Mesothelial cell of epicardium (in vitro differentiated cells): ENCODE measurements around the gene TAF1. TPM values are rescaled to one million over a fixed set of nuclear protein-coding genes. Genes with fewer than 3 reads are reported as not detected.

ENCODE experiments used
- DNase-seq, 2 experiments: peaks; one replicate each; pipeline ENCODE4 v3.0.0; 2021; ENCODE audit warnings: low spot score in 2 of 2; ENCODE audit not compliant: unreplicated experiment in 2 of 2
- H3K27ac Mint-ChIP-seq: 2 replicates; pipeline ENCODE4 v1.8.0; 2021; ENCODE audit warnings: mixed read lengths
- H3K27me3 Mint-ChIP-seq: 2 replicates; pipeline ENCODE4 v1.8.0; 2021; ENCODE audit warnings: low read depth, mixed read lengths
- H3K36me3 Mint-ChIP-seq: 2 replicates; pipeline ENCODE4 v1.8.0; 2021; ENCODE audit warnings: mixed read lengths
- H3K4me1 Mint-ChIP-seq: 2 replicates; pipeline ENCODE4 v1.8.0; 2021; ENCODE audit warnings: mixed read lengths
- H3K4me3 Mint-ChIP-seq: 2 replicates; pipeline ENCODE4 v1.8.0; 2021; ENCODE audit warnings: mild to moderate bottlenecking, moderate library complexity, mixed read lengths
- H3K9me3 Mint-ChIP-seq: 2 replicates; pipeline ENCODE4 v1.8.0; 2021; ENCODE audit warnings: mixed read lengths
- CTCF ChIP-seq: fragments of 200-600 bp; sonication (generic); IDR thresholded peaks from one replicate; pipeline ENCODE4 v1.5.0; 2021; ENCODE audit warnings: antibody characterized with exemption; ENCODE audit not compliant: unreplicated experiment
- total RNA-seq: library from RNA; stranded (reverse); gene quantifications from 3 replicates; pipeline ENCODE4 v1.2.1, GENCODE V29; 2021

The TAF1 gene
- total RNA-seq, 1 donor from 2014 or later, result 48.0 TPM

- peaks cover 3% of the 10 kb centered on the region for H3K4me1 Mint-ChIP-seq
- no peak overlapping the region for H3K4me3 Mint-ChIP-seq
- no peak overlapping the region for H3K27ac Mint-ChIP-seq
- DNase-seq, result no peak
- H3K36me3 Mint-ChIP-seq, result peaks cover 21% of the 10 kb centered on the region
- H3K9me3 Mint-ChIP-seq, result peaks cover 22% of the 10 kb centered on the region
- H3K27me3 Mint-ChIP-seq, result no peaks in the 10 kb centered on the region
- no peak for TF ChIP-seq CTCF
Observed at GRCh38 chrX:71466979-71467523, 100.9 kb downstream of the TAF1 start.

GRCh38 chrX:71475785-71476540 lies 109.8 kb downstream of the TAF1 start:
- H3K36me3 Mint-ChIP-seq, result peaks cover 6% of the 10 kb centered on the region
- no peaks in the 10 kb centered on the region for H3K27me3 Mint-ChIP-seq
- TF ChIP-seq CTCF, result no peak
- no peak overlapping the region for H3K4me3 Mint-ChIP-seq
- H3K27ac Mint-ChIP-seq, result no peak overlapping the region
- DNase-seq, result no peak
- peaks cover 32% of the 10 kb centered on the region for H3K9me3 Mint-ChIP-seq
- H3K4me1 Mint-ChIP-seq, result no peaks in the 10 kb centered on the region

GRCh38 chrX:71482228-71482958 lies 116.2 kb downstream of the TAF1 start:
- Mint-ChIP-seq H3K4me3 (no peak overlapping the region), H3K4me1 (no peaks in the 10 kb centered on the region), H3K9me3 (peaks cover 11% of the 10 kb centered on the region), H3K27me3 (no peaks in the 10 kb centered on the region), H3K36me3 (no peaks in the 10 kb centered on the region), H3K27ac (no peak overlapping the region)
- no peak for TF ChIP-seq CTCF
- DNase-seq, result no peak

GRCh38 chrX:71487814-71488213 lies 121.7 kb downstream of the TAF1 start:
- TF ChIP-seq CTCF, result no peak
- H3K36me3 Mint-ChIP-seq, result peaks cover 9% of the 10 kb centered on the region
- H3K27ac Mint-ChIP-seq, result no peak overlapping the region
- DNase-seq, result no peak
- no peak overlapping the region for H3K4me3 Mint-ChIP-seq
- no peaks in the 10 kb centered on the region for H3K4me1 Mint-ChIP-seq
- H3K9me3 Mint-ChIP-seq, result peaks cover 25% of the 10 kb centered on the region
- no peaks in the 10 kb centered on the region for H3K27me3 Mint-ChIP-seq

GRCh38 chrX:71489540-71489939 lies 123.4 kb downstream of the TAF1 start:
- no peak overlapping the region for H3K4me3 Mint-ChIP-seq
- no peaks in the 10 kb centered on the region for H3K4me1 Mint-ChIP-seq
- H3K9me3 Mint-ChIP-seq, result peaks cover 27% of the 10 kb centered on the region

More at GRCh38 chrX:71489540-71489939, 123.4 kb downstream of the TAF1 start:
- H3K27me3 Mint-ChIP-seq, result no peaks in the 10 kb centered on the region
- no peak for TF ChIP-seq CTCF
- H3K27ac Mint-ChIP-seq, result no peak overlapping the region
- H3K36me3 Mint-ChIP-seq, result peaks cover 9% of the 10 kb centered on the region
- DNase-seq, result no peak
